Stimulated activated naive CD4-positive, alpha-beta T cell (primary cell): ENCODE data around the gene BRK1.
A peak's percentile ranks its signal among the peaks of the same experiment; 100 is the strongest.
"Not testable (repeated sequence)": the region's sequence is repeated elsewhere in the genome, so short reads cannot be mapped to it uniquely, and the experiment has no call there.

Experiments used
- DNase-seq, 6 experiments: peaks; one replicate each; lab custom pipeline; 2025; lab: John Stamatoyannopoulos, UW

The BRK1 gene

GRCh38 chr3:10115326-10116137 is at the start of gene BRK1:
TSS of gene BRK1 (plus strand) at chr3:10115675. CDS start at chr3:10115702, 27 bp downstream.
- peak; percentile 84 to 93 (median 92) for DNase-seq

DNA sequence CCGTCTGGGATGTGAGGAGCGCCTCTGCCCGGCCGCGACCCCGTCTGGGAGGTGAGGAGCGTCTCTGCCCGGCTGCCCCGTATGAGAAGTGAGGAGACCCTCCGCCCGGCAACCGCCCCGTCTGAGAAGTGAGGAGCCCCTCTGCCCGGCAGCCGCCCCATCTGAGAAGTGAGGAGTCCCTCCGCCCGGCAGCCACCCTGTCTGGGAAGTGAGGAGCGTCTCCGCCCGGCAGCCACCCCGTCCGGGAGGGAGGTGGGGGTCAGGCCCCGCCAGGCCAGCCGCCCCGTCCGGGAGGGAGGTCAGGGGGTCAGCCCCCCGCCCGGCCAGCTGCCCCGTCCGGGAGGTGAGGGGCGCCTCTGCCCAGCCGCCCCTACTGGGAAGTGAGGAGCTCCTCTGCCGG is 45.4 kb upstream of the BRK1 start:
- DNase-seq = not testable (repeated sequence)

DNA sequence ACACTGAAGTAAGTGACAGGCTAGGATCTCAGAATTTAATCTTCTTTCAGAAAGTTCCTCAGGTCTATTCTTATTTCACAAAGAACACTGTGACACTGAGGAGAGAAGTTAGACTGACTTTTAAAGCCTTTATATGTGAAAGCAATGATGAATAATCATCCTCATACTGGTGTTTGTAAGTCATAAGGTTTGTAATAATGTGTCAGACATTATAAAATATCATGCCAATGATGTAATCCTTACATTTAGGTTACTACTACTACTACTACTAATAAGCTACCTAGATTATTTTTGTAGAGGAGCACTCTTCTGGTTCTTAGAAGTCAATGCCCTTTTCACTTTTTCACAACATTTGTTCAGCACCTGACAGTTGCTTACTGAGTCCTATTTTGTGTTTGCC is 40.8 kb upstream of the BRK1 start:
- DNase-seq = no peak

DNA sequence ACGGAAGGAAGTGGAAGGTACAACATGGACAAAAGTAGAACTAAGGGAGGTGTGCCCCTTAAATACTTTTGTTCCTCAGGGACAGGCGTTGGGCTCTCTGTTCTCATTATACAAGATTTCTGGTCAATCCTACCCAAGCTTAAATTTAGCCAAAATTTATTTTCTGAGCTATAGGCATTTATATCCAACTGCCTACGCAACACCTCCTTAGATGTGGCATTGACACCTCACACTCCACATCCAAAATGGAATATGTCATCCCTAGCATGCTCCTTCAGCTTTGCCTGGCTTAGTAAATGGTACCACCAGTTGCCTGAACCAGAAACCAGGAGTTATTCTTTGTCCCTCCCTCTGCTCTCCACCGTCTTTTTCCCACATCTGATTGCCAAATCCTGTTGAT is 33.6 kb upstream of the BRK1 start:
- no peak for DNase-seq

- no peak for DNase-seq
Observed at GRCh38 chr3:10085738-10086137, 29.7 kb upstream of the BRK1 start.

DNA sequence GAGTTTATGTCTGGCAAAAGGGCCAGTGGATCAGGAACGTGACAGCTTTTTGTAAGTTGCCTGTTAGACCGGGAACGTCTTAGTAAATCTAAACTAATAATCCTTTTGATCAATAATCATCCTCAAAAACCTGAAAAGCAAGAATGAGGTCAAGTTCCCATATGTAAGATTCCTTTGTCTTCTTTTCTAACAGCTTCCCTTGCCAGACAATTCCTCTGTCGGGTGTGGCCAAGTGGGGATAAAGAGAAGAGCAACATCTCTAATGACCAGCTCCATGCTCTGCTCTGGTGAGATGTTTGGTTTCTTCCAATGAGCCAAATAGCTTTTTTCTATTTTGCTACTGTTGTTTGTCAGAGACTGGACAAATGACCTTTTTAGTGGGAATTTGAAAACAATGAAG is 27.2 kb upstream of the BRK1 start:
- no peak for DNase-seq

GRCh38 chr3:10090179-10090578 is 25.3 kb upstream of the BRK1 start:
- DNase-seq = no peak

DNA sequence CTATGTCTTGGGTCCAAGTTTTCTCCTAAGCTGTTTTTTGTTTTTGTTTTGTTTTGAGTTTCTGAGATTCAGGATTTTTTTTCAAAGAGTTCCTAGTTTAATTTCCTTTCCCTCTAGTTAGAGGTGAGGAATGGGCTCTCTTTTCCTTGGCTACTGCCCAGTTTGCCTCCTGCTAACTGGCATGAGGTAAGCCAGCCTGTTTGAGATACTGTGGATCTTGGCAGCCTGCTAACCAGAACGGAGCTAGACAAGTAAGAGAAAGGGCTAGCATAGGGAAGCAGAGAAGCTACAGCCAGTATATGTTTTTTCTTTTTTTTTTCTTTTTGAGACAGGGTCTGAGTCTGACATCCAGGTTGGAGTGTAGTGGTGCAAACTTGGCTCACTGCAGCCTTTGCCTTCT is 24.7 kb upstream of the BRK1 start:
- DNase-seq = not testable (repeated sequence)

DNA sequence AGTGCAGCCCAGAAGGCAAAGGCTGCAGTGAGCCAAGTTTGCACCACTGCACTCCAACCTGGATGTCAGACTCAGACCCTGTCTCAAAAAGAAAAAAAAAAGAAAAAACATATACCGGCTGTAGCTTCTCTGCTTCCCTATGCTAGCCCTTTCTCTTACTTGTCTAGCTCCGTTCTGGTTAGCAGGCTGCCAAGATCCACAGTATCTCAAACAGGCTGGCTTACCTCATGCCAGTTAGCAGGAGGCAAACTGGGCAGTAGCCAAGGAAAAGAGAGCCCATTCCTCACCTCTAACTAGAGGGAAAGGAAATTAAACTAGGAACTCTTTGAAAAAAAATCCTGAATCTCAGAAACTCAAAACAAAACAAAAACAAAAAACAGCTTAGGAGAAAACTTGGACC is 24.1 kb upstream of the BRK1 start:
- not testable (repeated sequence) for DNase-seq

GRCh38 chr3:10093678-10094077 is 21.8 kb upstream of the BRK1 start:
- no peak for DNase-seq

GRCh38 chr3:10099041-10099440 is 16.4 kb upstream of the BRK1 start:
- DNase-seq = no peak

- no peak for DNase-seq
Observed at GRCh38 chr3:10106919-10107318, 8.6 kb upstream of the BRK1 start.

DNA sequence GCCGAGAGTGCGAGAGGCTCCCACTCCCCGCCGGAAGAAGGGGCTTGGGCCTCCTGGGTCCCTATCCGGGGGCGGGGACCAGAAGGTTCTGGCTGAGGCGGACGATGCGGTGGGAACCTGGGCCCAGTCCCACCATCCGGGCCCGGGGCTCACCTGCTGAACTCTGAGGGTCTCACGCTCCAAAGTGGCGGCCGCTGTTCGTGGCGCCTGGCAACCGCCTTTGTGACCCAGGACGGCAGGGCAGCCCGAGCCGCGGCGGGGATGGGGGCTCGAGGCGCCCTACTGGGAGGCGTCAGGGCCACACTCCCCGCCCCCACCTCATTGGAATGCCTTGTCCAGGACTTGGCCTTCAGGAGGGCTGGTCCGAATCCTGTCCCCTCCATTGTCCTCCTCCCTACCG is 7.4 kb upstream of the BRK1 start, which contains the start of gene FANCD2OS:
FANCD2OS (minus strand) TSS at position 165 of the 400 bp plus-strand sequence. CDS start 3,481 bp downstream, outside the sequence.
- no peak for DNase-seq

DNA sequence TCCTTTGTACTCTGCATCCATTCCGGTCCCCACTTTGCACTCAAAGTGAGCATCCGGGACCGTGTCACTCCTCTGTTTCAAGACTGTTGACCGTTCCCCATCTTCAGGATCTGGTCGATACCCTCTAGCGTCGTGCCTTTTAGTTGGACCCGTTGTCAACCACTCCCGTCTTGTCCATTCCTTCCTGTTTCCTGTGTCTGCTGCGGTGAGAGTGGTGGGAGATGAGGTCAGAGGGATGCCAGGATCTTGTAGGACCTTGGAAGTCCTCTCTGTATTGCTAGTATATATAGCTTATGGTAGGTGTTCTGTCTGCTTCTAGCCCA is 624 bp downstream of the BRK1 start:
- no peak for DNase-seq

DNA sequence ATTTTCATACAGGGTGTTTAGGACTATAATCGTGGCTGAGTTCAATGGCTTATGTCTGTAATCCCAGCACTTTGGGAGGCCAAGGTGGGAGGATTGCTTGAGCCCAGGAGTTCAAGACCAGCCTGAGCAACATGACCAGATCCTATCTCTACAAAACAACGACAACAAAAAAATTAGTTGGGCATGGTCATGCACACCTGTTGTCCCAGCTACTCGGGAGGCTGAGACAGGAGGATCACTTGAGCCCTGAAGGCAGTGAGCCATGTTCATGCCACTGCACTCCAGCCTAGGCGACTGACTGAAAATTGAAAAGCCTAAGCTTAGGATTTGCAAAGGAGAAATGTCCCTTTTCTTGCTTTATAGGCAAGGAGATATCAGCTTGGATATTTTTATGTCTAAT is 1.5 kb downstream of the BRK1 start:
- DNase-seq = no peak

GRCh38 chr3:10119376-10119775 is 3.9 kb downstream of the BRK1 start:
- no peak for DNase-seq

DNA sequence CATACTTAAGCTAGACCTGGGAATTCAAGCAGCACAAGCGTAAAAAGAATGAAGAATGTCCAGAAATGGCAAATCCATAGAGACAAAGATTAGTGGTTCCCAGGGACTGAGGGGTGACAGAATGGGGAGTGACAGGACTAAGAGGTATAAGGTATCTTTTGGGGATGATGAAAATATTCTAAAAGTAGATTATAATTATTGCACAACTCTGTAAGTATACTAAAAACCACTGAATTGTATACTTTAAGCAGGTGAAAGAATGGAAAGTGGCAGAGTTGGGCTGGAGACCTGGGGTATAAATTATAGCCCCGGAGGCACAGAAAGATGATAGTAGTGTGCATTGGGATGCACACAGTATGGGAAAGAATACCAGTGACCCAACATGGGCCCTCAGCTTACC is 5.6 kb downstream of the BRK1 start:
- no peak for DNase-seq

DNA sequence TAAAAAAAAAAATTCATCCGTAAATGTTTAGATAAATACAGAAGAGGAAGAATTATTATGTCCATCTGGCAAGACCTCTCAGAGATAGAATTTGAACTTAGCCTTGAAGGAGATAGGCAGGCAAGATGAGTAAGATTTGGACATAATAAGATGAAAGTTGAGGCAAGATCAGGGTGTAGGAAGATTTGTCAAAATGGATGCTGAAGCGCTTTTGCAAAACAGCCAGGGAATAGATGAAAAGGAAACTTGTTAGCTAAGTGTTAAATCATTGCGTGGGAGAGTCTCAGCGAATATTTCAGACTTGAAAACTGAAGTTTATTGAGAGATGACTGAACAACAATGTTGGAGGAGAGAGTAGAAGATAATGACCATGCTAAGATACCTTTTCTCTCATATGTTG is 7.2 kb downstream of the BRK1 start:
- no peak for DNase-seq

DNA sequence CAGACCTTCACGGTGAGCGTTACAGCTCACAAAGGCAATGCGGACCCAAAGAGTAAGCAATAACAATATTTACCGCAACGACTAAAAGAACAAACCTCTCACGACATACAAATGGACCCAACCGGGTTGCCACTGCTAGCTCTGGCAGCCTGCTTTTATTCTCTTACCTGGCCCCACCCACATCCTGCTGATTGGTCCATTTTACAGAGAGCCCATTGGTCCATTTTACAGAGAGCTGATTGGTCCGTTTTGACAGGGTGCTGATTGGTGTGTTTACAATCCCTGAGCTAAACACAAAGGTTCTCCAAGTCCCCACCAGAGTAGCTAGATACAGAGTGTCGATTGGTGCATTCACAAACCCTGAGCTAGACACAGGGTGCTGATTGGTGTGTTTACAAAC is 20.4 kb downstream of the BRK1 start:
- DNase-seq = not testable (repeated sequence)

DNA sequence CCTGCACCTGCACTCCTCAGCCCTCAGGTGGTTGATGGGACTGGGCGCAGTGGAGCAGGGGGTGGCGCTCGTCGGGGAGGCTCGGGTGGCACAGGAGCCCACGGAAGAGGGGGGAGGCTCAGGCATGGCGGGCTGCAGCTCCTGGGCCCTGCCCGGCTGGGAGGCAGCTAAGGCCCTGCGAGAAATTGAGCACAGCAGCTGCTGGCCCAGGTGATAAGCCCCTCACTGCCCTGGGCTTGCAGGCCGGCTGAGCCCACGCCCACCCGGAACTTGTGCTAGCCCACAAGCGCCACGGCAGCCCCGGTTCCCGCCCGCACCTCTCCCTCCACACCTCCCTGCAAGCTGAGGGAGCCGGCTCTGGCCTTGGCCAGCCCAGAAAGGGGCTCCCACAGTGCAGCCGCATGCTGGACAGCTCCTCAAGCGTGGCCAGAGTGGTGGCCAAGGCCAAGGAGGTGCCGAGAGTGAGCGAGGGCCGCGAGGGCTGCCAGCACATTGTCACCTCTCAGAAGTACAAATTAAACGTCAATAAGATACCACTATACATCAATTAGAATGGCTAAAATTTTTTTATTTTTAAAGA is 21.0 kb downstream of the BRK1 start:
- DNase-seq = no peak

DNA sequence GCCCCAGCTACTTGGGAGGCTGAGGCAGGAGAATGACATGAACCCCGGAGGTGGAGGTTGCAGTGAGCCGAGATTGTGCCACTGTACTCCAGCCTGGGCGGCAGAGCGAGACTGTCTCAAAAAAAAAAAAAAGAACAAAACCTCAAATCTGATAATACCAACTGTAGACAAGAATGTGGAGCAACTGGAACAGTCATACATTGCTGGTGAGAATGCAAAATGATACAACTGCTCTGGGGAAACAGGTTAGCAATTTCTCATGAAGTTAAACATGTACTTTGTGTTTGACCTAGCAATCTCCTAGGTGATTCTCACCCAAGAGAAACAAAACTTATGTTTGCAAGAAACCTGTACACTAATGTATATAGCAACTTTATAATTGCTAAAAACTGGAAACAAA is 21.7 kb downstream of the BRK1 start:
- DNase-seq = no peak

DNA sequence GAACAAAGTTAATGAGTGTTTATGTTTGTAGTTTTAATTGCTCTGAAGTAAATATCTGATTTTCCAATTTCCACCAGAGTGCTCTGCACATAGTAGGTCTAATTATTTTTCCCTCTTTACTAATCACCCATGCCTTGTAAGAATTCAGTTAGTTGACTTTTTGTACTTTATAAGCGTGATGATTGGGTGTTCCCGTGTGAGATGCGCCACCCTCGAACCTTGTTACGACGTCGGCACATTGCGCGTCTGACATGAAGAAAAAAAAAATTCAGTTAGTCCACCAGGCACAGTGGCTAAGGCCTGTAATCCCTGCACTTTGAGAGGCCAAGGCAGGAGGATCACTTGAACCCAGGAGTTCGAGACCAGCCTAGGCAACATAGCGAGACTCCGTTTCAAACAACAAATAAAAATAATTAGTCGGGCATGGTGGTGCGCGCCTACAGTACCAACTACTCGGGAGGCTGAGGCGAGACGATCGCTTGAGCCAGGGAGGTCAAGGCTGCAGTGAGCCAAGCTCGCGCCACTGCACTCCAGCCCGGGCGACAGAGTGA is 25.6 kb downstream of the BRK1 start:
- DNase-seq = no peak
